Activated CD4-positive, alpha-beta T cell treated with anti-CD3 and anti-CD28 coated beads, Interleukin-2, Interleukin-4, amounts not matched to agents 100 ng/mL and 50 ng/mL, durations not matched to agents 16 hours and 8 hours (primary cell): ENCODE data around the gene CASP2.
"Not testable (repeated sequence)": the region's sequence is repeated elsewhere in the genome, so short reads cannot be mapped to it uniquely, and the experiment has no call there.

Experiments
- DNase-seq: peaks from one replicate; pipeline ENCODE4 v3.0.0-alpha.2; 2020; ENCODE audit warnings: low spot score

Gene CASP2

DNA sequence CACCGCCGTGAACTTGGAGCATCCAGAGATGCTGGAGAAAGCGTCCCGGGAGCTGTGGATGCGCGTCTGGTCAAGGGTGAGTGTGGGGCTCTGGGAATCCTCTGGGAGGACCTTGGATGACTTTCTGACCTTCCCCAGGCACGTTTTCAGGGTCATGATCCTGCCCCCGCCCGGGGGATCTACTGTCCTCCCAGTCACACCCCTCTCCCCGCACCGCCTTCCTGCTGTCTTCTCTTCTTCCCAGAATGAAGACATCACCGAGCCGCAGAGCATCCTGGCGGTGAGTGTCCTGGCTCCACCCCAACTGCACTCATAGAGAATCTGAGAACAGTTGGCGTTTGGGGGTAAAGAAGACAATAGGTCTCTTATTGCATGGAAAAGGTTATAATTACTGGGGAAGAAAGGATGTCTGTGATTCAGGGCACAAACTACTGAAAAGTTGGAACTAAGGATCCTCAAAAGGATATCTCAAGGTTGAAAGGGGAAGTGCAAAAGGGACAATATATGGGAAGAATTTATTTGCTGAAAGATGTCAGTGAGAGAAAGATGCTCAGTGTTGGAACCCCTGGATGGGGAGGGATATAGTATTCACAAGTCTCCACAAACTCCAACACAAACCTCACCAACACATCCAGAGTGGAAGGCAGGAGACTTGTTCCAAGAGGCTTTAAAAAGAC, 23.0 kb upstream of the CASP2 start:
- DNase-seq = no peak

DNA sequence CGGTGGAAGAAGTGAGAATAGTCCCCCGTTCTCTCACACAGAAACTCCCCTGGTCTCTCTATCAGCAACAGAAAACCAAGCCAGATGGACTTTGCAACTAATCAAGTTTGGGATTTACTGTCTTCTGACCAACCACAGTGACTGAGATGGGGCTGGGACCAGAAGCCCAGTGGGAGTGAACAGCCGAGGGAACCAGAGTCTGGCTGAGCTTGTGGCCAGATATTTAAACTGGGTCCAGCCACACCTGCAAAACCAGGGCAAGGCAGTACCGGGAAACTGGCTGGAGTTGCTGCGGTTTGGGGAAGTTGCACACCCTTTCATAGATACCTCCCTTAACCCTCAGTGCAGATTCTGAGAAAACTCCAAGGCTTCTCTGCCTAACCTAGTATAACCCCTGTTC, 18.9 kb upstream of the CASP2 start:
- DNase-seq = no peak

DNA sequence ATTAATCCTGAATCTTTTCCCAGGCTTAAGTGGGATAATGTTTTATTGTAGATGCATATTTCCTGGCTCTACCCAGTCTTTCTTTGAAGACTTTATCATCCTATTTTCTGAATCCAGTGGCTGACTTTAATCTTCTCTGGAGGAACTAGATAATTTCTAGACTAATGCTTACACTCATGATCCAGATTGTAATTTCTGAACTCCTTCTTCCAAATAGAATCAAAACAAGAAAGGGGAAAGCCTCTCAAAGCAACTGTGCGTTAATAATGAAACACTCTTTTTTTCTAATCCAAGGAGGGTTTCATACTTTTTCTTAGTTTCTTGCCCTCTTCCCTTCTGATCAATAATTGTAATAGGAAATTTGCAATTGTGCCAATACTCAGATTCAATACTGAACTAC, 16.9 kb upstream of the CASP2 start:
- DNase-seq = peak; percentile 24

DNA sequence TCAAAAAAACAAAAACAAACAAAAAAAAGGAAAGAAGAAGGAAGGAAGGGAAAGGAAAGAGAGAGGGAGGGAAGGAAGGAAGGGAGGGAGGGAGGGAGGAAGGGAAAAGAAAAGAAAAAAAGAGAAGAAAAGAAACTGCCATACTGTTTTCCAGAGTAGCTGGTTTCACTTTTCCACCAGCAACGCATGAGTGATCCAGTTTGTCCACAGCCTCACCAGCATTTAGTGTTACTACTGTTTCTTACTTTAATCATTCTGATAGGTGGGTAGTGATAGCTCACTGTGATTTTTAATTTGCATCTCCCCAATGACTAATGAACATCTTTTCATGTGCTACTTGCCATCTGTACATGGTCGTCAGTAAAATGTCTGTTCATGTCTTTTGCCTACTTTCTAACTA, 15.3 kb upstream of the CASP2 start:
- DNase-seq = no peak

DNA sequence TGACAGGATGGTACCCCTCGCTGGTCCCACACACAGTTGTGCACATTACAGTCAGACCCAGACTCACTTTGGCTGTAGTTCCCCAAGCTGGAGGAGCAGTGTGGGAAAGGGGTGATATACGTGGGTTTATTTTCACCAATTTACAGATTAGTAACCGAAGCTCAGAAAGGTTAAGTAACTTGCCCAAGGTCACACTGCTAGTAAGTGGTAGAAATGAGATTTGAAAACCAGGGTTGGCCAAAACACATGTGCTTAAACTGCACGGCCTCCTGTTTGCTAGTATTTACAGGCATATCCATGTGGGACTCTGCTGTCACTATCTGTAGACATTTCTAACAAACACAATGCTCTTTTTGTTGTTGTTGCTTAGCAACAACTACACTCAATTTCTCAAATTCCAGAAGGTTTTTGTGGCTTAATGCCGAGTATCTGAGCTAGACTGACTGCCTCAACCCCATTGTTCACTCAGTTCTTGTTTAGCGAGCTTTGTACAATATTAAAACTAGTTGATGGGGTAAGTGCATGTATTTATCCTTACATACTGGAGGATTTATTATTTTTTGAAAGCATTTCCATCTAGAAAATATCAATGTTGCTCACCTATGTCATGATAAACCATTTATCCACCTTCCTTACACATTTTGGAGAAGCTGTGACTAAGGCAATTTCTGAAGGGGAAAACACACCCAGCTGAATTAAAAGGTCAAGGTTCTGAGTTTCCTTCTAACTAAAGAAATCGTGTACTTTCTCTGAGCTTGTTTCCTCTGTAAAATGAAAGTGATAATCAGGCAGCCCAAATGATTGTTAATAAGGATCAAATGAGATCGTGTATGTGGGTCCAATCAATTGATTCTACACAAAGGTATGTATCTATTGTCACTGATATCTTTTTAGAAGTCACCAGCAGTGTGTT, 8.7 kb upstream of the CASP2 start:
- peak; percentile 16 for DNase-seq

DNA sequence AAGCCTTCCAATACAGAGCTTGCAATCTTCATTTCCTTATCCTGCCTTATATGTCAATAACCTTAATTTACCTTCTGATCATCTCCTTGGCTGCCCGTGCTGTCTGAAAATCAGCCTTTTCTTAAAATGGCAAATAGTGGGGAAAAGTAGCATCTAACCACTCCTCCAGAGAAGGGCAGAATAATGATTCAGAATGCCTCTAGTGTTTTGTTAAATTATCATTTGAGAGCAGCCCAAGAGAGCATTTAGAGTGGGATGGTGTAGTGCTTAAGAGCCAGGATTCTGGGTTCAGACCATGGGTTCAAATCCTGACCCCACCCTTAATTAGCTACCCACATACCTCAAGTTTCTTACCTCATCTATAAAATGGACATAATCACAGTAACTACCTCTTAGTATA, 8.0 kb upstream of the CASP2 start:
- DNase-seq = no peak

DNA sequence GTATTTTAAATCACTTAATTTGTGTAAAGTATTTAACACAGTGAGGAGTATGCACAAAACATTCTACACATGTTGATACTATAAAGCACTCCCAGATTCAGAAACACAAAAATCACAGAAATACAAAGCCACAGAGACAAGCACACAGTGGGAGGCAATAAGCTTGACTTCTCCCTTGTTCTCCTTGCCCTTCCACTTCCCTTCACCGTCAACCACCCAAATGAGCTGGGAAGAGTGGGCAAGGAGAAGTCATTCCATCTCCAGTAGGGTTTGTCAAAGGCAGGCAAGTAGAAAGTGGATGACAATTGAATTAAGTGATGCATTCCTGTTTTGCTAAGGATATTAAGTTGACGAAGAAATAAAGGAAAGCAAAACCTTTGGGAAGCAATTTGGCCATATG, 7.6 kb upstream of the CASP2 start:
- DNase-seq = no peak

DNA sequence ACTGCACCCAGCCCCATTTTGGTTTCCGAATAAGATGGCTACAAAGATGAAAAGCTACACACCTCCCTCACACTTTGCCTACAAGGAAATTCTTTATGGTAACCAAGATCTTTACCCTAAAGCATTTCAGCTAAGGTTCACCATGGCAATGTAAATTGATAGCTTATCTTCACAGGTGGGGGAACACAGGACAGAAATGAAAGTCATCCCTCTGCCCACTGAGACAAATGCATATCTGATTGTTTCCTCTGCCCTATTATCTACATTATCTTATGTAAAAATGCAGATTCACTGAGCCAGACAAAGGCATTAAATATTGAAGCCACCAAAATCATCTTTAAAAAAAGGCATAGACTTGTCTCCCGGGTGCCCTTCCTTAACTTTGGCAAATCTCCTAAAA, 6.6 kb upstream of the CASP2 start:
- no peak for DNase-seq

DNA sequence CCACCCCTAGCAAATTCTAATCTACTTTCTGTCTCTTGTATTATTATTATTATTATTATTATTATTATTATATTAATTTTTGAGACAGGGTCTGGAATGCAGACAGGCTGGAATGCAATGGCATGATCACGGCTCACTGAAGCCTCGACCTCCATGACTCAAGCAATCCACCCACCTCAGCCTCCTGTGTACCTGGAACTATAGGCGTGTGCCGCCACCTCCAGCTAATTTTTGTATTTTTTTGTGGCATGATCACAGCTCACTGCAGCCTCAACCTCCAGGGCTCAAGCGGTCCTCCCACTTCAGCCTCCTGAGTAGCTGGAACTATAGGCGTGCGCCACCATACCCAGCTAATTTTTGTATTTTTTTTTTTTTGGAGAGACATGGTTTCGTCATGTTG, 6.0 kb upstream of the CASP2 start:
- no peak for DNase-seq

DNA sequence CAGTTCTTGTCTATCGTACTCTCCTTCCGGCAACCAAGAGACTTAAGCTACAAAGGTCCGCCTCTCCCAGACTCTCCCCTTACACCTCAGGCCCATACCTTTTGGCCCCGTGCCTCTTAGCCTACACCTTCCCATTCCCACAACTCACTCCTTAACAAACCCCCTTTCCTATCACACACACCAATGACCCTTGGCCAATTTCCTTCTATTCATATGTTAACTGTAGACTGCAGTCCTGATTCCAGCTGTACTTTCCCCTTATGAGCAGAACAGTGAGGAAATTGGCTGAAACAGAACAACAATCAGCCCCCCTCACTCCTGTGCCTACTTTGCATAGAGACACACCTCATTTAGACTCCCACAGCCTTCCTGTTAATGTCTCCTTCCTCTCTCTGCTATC, 4.8 kb upstream of the CASP2 start:
- no peak for DNase-seq

DNA sequence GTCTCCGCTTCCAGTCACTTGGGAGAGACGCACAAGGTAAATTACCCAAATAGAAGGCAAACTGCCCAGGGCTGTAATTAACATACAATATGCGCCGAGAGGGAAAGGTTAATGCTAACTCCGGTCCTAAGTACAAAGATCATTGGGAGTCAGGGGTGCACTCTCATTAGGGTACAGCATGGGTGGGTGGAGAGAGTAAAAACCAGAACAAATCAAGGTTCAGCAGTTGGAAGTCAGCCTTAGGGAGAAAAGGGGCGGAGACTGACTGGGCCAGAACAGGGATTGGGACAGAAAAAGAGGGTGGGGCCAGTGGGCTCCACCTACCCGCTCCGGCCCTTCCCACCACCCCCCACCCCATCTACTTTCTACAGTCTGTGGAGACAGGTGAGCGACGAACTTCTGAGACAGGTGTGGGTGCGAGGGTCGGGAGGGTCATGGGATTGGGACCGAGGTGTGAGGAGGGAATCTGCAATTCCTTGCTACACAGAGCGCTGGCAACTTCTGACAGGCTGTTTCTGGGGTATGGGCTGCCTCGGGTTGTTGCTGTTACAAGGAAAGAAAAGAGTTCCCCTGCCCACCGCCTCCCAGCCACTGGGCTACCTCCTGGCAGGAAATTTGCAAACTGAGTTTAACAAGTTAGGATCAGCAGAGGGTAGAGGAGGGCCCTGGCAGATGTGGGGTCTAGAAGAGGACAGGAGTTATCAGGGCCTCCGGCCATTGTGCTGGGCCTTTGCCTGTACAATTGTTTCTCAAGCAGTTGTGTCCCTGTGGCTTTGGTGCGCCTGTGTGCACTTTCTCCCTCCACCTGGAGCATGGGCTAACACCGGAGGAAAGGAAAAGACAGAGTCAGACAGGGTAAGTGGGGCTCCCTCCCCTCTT, 3.3 kb upstream of the CASP2 start, which contains the start of gene TMEM139:
TSS of gene TMEM139 (plus strand) at position 368 of the 879 bp plus-strand sequence. CDS start 1,000 bp downstream, outside the sequence.
- no peak for DNase-seq

DNA sequence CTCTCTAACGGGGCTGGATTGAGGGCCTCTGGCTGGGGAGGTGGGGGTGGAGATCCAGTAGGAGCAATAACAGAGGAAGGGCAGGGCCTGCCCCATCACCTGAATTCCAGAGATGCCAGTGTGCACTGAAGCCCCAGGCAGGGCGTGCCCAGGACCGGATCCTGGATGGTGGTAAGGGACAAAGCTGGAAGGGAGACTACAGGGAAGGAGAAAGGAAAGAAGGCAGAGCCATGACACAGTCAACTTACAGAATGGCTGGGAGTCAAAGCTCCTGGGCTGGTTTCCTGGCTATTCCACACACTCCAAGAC, 2.7 kb upstream of the CASP2 start:
- no peak for DNase-seq

DNA sequence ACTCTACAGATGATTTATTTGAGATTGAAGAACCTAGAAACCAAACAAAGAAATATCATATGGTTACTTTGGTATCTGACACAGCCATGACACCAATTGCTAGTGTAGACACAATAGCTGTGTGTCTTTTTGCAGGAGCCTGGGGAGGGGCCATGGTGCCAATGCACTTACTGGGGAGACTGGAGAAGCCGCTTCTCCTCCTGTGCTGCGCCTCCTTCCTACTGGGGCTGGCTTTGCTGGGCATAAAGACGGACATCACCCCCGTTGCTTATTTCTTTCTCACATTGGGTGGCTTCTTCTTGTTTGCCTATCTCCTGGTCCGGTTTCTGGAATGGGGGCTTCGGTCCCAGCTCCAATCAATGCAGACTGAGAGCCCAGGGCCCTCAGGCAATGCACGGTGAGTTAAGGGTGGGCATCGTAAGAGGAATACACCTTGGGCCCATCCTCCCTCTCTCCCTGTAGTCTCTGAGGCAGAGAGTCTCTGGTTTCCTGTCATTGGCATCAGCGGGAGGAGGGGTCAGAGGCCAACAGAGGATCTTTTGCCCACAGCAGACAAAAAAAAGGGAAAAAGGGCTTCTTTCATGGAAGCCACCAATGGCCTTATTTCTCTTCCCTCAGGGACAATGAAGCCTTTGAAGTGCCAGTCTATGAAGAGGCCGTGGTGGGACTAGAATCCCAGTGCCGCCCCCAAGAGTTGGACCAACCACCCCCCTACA, 2.2 kb upstream of the CASP2 start:
- DNase-seq = no peak

DNA sequence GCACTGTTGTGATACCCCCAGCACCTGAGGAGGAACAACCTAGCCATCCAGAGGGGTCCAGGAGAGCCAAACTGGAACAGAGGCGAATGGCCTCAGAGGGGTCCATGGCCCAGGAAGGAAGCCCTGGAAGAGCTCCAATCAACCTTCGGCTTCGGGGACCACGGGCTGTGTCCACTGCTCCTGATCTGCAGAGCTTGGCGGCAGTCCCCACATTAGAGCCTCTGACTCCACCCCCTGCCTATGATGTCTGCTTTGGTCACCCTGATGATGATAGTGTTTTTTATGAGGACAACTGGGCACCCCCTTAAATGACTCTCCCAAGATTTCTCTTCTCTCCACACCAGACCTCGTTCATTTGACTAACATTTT, 1.6 kb upstream of the CASP2 start:
- no peak for DNase-seq

DNA sequence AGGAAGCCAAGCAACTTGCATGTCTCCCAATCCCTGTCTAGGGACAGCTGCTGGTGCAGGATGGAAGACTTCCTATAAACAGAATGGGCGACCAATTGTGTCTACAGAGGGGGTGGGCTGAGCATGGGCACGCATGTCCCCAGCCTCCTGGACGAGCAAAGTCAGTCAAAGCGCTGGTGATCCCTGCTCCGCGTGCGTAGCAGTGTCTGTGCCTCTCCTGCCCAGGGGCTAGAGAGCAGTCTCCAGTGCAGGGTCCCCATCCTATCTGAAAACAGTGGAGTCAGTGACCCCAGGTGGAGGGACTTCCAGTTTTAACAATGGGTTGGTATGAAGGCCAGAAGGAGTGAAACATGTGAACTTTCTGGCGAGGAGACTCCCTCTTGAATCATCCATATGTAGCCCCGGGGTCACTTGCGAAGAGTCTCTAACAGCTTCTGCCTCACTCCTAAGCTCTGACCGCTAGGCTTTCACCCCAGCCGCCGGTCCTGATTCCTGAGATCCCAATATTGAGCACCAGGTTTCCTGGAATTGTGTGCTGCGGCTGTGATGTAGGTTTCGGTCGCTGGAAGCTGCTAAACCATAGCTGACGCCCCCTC, 714 bp upstream of the CASP2 start:
- no peak for DNase-seq

DNA sequence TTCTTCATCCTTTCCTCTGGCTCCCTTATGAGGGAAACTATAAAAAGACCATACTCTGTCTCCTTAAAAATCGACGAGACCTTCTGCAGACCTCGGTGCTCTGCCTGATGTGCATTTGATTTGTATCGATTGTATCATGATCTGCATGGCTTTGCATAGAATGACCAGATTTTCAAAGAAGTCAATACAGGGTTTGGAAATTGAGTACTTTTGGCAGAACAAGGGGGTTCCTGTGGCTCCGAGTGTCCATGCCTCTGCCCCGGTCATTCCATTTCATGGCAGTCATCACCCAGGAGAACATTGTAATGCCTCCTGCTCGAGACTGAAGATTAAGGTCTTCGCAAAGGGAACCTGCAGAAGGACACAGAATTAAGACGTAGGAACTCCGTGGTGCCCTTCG, 685 bp downstream of the CASP2 start:
- DNase-seq = no peak

DNA sequence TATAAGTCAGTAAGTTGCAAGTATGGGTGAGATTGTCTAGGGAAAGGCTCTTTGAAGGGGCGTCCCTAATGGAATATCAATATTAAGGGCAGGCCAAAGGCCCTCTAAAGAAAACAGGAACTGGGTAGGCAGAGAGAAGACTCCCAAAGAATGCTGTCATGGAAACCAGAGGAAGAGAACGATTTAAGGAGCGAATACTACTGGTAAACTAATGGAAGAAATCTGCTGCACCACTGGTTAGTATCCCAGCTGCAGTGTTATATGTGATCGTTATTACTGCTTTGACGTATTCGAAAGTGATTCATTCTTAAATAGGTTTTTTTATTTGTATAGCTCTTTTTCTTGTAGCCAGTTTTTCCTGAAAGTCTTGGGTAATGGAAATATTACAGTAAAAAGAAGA, 1.3 kb downstream of the CASP2 start:
- DNase-seq = no peak

DNA sequence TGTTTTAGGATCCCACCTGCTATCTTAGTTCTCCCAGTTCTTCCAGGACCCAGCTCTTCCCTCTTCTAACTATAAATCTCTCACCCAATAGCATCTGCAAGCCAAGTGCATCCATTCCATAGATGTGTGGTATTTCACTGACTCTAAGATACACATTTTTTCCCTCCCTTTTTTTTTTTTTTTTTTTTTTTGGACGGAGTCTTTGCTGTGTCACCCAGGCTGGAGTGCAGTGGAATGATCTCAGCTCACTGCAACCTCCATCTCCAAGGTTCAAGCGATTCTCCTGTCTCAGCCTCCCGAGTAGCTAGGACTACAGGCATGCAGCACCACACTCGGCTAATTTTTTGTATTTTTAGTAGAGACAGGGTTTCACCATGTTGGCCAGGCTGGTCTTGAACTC, 1.7 kb downstream of the CASP2 start:
- not testable (repeated sequence) for DNase-seq

DNA sequence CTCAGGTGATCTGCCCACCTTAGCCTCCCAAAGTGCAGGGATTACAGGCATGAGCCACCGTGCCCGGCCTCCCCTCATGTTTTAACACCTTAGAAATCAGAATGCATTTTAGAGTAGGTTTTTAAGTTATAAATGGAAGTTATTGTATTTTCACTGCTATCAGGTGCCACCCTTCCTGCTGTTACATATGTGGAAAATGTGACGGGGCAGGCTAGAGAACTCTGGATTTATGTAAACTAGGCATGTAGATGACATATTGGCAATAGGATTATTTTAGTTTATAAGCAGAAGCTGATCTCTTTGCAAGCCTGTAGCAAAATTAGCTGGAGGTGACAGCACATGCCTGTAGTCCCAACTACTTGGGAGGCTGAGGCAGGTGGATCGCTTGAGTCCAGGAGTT, 2.1 kb downstream of the CASP2 start:
- DNase-seq = no peak

DNA sequence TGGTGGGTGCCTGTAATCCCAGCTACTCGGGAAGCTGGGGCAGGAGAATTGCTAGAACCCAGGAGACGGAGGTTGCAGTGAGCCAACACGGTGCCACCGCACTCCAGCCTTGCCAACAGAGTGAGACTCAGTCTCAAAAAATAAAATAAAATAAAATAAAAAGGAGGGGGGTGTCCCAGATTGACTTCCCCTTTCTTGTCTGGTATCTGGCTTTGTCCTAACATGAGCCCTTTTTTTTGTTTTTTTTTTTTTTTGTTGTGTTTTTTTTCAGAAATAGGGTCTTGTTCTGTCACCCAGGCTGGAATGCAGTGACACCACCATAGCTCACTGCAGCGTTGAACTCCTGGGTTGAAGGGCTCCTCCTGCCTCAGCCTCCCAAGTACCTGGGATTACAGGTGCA, 4.7 kb downstream of the CASP2 start:
- no peak for DNase-seq

DNA sequence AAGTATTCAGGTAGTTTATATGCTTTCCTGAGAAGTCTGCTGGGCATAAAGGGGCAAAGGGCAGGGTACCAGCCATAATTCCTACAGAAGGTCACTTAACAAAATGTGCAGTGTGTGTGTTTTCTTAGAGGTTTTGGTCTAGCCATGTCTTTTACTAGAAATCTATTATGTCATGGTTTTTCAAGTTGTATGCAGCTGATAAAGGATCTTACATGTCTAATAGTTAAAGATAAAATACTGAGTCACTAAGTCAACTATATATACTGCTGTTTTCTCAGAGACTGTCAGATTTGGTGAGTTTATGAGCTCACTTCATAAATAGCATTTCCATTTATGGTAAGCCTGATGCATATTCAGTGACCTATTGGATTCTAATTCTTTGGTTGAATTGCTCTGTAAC, 7.7 kb downstream of the CASP2 start:
- DNase-seq = no peak

DNA sequence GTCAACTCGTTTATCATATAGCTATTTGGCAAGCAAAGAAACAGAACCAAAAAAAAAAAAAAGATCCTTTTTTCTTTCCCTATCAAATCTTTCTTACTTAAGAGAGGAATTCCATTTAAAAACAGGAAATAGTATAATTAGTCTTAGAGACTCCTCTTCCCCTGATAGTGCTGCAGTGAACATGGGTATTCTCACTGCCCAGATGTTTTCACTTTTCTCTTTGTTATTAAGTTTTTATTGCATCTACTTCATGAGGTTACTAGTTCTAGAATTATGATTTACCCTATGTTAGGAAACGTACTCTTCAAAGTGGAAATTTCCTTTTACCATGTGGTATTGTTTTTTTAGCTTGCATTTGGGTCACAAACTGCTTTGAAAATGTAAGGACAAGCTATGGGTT, 8.5 kb downstream of the CASP2 start:
- no peak for DNase-seq
